Measurements from ENCODE around the gene PIGW. TPM values are rescaled to one million over a fixed set of nuclear protein-coding genes. Genes with fewer than 3 reads are reported as not detected.

The PIGW gene
- total and polyA plus RNA-seq, 9 of the 15 experiments (the other 6 are each of a cell fraction or from before 2014, with no cell fraction given), result 9.5 to 33.9 (median 21.2) TPM

GRCh38 chr17:36511216-36511615, 23.6 kb upstream of the PIGW start:
- peaks cover 97% of the 10 kb centered on the region for H3K36me3 ChIP-seq (ENCODE audit: control insufficient read depth, insufficient read depth, low read length)
- POLR2A ChIA-PET, result interaction anchor here (0.6 to 0.7 kb wide), 2 partner anchors 11 to 364 kb away, joined by 3 to 6 read pairs; no protein-coding TSS in a partner anchor
- no peaks in the 10 kb centered on the region for H3K27me3 ChIP-seq (ENCODE audit: control insufficient read depth in 2 of 2, insufficient read depth in 2 of 2, low read length in 2 of 2)
- H3K9ac ChIP-seq (ENCODE audit: insufficient read depth in 1 of 2, low read depth in 2 of 2, low read length in 2 of 2), result peak overlapping the region in 1 of 2 experiments; percentile 33; a peak in 1 of 4 replicates
- no peak overlapping the region for H3K4me3 ChIP-seq
- H3K9me3 ChIP-seq (replicated peaks; ENCODE audit: control insufficient read depth, insufficient read depth, low read depth, low read length), result no peaks in the 10 kb centered on the region
- no peak overlapping the region for H3K4me2 ChIP-seq (ENCODE audit: insufficient read depth, low read length)
- FAIRE-seq, result no peak
- H3K4me1 ChIP-seq (replicated peaks in 1 of 2; ENCODE audit: control insufficient read depth in 2 of 2, insufficient read depth in 2 of 2, low read length in 2 of 2), result peaks cover 0 to 3% of the 10 kb centered on the region in 2 experiments; a peak in 1 of 5 replicates
- no peaks in the 10 kb centered on the region for H3K79me2 ChIP-seq (ENCODE audit: control insufficient read depth, insufficient read depth, low read length)
- CTCF ChIA-PET (ENCODE audit: low intra/inter-chr PET ratio), result no interaction called here
- H3K9me1 ChIP-seq (ENCODE audit: control insufficient read depth, insufficient read depth, low read length), result no peaks in the 10 kb centered on the region
- in situ Hi-C loops (cut with MboI), result no loop called here
- intact Hi-C loops (cut with micrococcal nuclease), result no loop called here
- no peak overlapping the region for H2AFZ ChIP-seq (ENCODE audit: low read depth, low read length)
- no peak overlapping the region for H3K27ac ChIP-seq (ENCODE audit: extremely low read depth, low read depth, low read length)
- no TSS peak for BruUV-seq (replicated peaks)
- ATAC-seq, result no peak
- H4K20me1 ChIP-seq (replicated peaks; ENCODE audit: control insufficient read depth, insufficient read depth, low read length), result peaks cover 6% of the 10 kb centered on the region; the same call in 1 of the 2 replicates
- DNase-seq (ENCODE audit: extremely low read depth in 1 of 4, low spot score in 3 of 4), result no peak
- WGBS (ENCODE audit: insufficient coverage, low coverage, missing lambda C conversion rate), result 100% methylated on average over 6 of the region's 6 CpGs
- TF ChIP-seq MEF2A (IDR thresholded peaks at IDR 0.05; ENCODE audit: control insufficient read depth, low read depth, low read length) (no peak), SETDB1 (IDR thresholded peaks at IDR 0.05; ENCODE audit: low read length) (no peak), MCM2 (IDR thresholded peaks at IDR 0.05; ENCODE audit: low read depth) (no peak), JUN (IDR thresholded peaks at IDR 0.05; ENCODE audit: borderline replicate concordance, low read depth, low read length) (no peak), JUN (CRISPR knock-in tag; IDR thresholded peaks at IDR 0.05; ENCODE audit: borderline replicate concordance) (no peak), SMARCB1 (IDR thresholded peaks at IDR 0.05; ENCODE audit: insufficient read length, low read depth) (no peak), CCAR2 (IDR thresholded peaks at IDR 0.05; ENCODE audit: low read depth, low read length) (no peak), ZNF3 (CRISPR knock-in tag; IDR thresholded peaks at IDR 0.05) (no peak), SMAD4 (CRISPR knock-in tag; conservative IDR thresholded peaks at IDR 0.05) (no peak), ZBTB33 (CRISPR knock-in tag; IDR thresholded peaks at IDR 0.05) (no peak), CREM (IDR thresholded peaks at IDR 0.05; ENCODE audit: low read depth) (no peak), KAT8 (IDR thresholded peaks at IDR 0.05; ENCODE audit: low read depth) (no peak), ZNF707 (CRISPR knock-in tag; conservative IDR thresholded peaks at IDR 0.05) (no peak), ZNF134 (CRISPR knock-in tag; conservative IDR thresholded peaks at IDR 0.05) (no peak), TRIM24 (IDR thresholded peaks at IDR 0.05) (no peak)
- TF ChIP-seq, protein P1, sequence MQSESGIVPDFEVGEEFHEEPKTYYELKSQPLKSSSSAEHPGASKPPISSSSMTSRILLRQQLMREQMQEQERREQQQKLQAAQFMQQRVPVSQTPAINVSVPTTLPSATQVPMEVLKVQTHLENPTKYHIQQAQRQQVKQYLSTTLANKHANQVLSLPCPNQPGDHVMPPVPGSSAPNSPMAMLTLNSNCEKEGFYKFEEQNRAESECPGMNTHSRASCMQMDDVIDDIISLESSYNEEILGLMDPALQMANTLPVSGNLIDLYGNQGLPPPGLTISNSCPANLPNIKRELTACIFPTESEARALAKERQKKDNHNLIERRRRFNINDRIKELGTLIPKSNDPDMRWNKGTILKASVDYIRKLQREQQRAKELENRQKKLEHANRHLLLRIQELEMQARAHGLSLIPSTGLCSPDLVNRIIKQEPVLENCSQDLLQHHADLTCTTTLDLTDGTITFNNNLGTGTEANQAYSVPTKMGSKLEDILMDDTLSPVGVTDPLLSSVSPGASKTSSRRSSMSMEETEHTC (IDR thresholded peaks at IDR 0.05), result no peak
- TF ChIP-seq, protein P2, sequence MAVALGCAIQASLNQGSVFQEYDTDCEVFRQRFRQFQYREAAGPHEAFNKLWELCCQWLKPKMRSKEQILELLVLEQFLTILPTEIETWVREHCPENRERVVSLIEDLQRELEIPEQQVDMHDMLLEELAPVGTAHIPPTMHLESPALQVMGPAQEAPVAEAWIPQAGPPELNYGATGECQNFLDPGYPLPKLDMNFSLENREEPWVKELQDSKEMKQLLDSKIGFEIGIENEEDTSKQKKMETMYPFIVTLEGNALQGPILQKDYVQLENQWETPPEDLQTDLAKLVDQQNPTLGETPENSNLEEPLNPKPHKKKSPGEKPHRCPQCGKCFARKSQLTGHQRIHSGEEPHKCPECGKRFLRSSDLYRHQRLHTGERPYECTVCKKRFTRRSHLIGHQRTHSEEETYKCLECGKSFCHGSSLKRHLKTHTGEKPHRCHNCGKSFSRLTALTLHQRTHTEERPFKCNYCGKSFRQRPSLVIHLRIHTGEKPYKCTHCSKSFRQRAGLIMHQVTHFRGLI (CRISPR knock-in tag; IDR thresholded peaks at IDR 0.05), result no peak
- TF ChIP-seq, protein P3, sequence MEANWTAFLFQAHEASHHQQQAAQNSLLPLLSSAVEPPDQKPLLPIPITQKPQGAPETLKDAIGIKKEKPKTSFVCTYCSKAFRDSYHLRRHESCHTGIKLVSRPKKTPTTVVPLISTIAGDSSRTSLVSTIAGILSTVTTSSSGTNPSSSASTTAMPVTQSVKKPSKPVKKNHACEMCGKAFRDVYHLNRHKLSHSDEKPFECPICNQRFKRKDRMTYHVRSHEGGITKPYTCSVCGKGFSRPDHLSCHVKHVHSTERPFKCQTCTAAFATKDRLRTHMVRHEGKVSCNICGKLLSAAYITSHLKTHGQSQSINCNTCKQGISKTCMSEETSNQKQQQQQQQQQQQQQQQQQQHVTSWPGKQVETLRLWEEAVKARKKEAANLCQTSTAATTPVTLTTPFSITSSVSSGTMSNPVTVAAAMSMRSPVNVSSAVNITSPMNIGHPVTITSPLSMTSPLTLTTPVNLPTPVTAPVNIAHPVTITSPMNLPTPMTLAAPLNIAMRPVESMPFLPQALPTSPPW (CRISPR knock-in tag; IDR thresholded peaks at IDR 0.05), result no peak
